SIG-M5 treated with dmso at 0.1 percent for 504 hours (cell line): ENCODE data around the gene COQ2.
A peak's percentile ranks its signal among the peaks of the same experiment; 100 is the strongest.
"Not testable (repeated sequence)": the region's sequence is repeated elsewhere in the genome, so short reads cannot be mapped to it uniquely, and the experiment has no call there.

Source experiments
- DNase-seq: peaks from one replicate; lab custom pipeline; 2025; ENCODE audit not compliant: unreplicated experiment; lab: John Stamatoyannopoulos, UW

Gene COQ2

GRCh38 chr4:83284193-83285054 lies at the start of gene COQ2:
TSS of gene COQ2 (minus strand) at chr4:83284798. CDS start at chr4:83284764, 34 bp downstream.
- peak; percentile 93 for DNase-seq

GRCh38 chr4:83331956-83332355 lies 47.4 kb upstream of the COQ2 start:
- DNase-seq, result no peak

- no peak for DNase-seq
Measured at GRCh38 chr4:83329521-83330110, 45.0 kb upstream of the COQ2 start.

GRCh38 chr4:83328521-83329187 lies 44.1 kb upstream of the COQ2 start:
- DNase-seq, result peak; percentile 43

- DNase-seq, result no peak
Measured at GRCh38 chr4:83326546-83326945, 41.9 kb upstream of the COQ2 start.

GRCh38 chr4:83325306-83325705 lies 40.7 kb upstream of the COQ2 start:
- DNase-seq, result not testable (repeated sequence)

GRCh38 chr4:83323136-83323535 lies 38.5 kb upstream of the COQ2 start:
- DNase-seq, result no peak

- peak; percentile 91 for DNase-seq
Measured at GRCh38 chr4:83320548-83320947, 36.0 kb upstream of the COQ2 start.

GRCh38 chr4:83318666-83319065 lies 34.1 kb upstream of the COQ2 start:
- no peak for DNase-seq

GRCh38 chr4:83317671-83318070 lies 33.1 kb upstream of the COQ2 start:
- DNase-seq, result no peak

GRCh38 chr4:83316459-83317165 lies 32.0 kb upstream of the COQ2 start:
- DNase-seq, result peak; percentile 87

GRCh38 chr4:83315341-83315870 lies 30.8 kb upstream of the COQ2 start:
- no peak for DNase-seq

GRCh38 chr4:83308672-83309071 lies 24.1 kb upstream of the COQ2 start:
- no peak for DNase-seq

- DNase-seq, result no peak
Measured at GRCh38 chr4:83307920-83308319, 23.3 kb upstream of the COQ2 start.

- DNase-seq, result no peak
Measured at GRCh38 chr4:83305187-83305586, 20.6 kb upstream of the COQ2 start.

GRCh38 chr4:83297548-83298260 lies 13.1 kb upstream of the COQ2 start:
- peak; percentile 21 for DNase-seq

GRCh38 chr4:83293305-83294046 lies 8.9 kb upstream of the COQ2 start:
- no peak for DNase-seq

- DNase-seq, result not testable (repeated sequence)
Measured at GRCh38 chr4:83290059-83290774, 5.6 kb upstream of the COQ2 start.

- not testable (repeated sequence) for DNase-seq
Measured at GRCh38 chr4:83288381-83288780, 3.8 kb upstream of the COQ2 start.
